Muscle of leg (tissue), 11 donors: ENCODE data around the gene TUT7. TPM values are rescaled to one million over a fixed set of nuclear protein-coding genes. Genes with fewer than 3 reads are reported as not detected.
A peak's percentile ranks its signal among the peaks of the same experiment; 100 is the strongest.

ENCODE experiments used
- DNase-seq: peaks from one replicate; pipeline ENCODE4 v3.0.0; 2013
- H3K27ac ChIP-seq: one replicate; pipeline ENCODE4 v1.5.1; 2013; ENCODE audit warnings: mild to moderate bottlenecking, low read length, control low read depth
- H3K27me3 ChIP-seq: one replicate; pipeline ENCODE4 v1.6.1; 2013; ENCODE audit warnings: low read length; ENCODE audit not compliant: control insufficient read depth, insufficient read depth
- H3K36me3 ChIP-seq: one replicate; pipeline ENCODE4 v1.6.1; 2013; ENCODE audit warnings: low read length; ENCODE audit not compliant: control insufficient read depth, insufficient read depth
- H3K4me1 ChIP-seq: one replicate; pipeline ENCODE4 v1.6.1; 2013; ENCODE audit warnings: low read length; ENCODE audit not compliant: control insufficient read depth, insufficient read depth
- H3K4me3 ChIP-seq: one replicate; pipeline ENCODE4 v1.5.1; 2013; ENCODE audit warnings: low read length, control low read depth
- H3K9me3 ChIP-seq: replicated peaks from 2 replicates; pipeline ENCODE4 v1.6.1; 2013; ENCODE audit warnings: low read depth, low read length; ENCODE audit not compliant: control insufficient read depth
- WGBS: methylation state at CpG from one replicate; pipeline ENCODE4 v1.1.5; 2013; ENCODE audit warnings: missing lambda C conversion rate; ENCODE audit not compliant: insufficient coverage; 5-methylcytosine and 5-hydroxymethylcytosine counted together
- polyA plus RNA-seq, 8 donors: library from polyadenylated mRNA; unstranded; fragments of 120-200 nt; gene quantifications; one replicate each; pipeline versions ENCODE4 v1.2.1 to v1.2.3, GENCODE V29; 2013; ENCODE audit warnings: inconsistent platforms in 1 of 8, low replicate concordance in 1 of 8; ENCODE audit not compliant: insufficient read length in 8 of 8, insufficient read depth in 1 of 8
- total RNA-seq: library from RNA; stranded (reverse); fragments of 120-200 nt; gene quantifications from one replicate; pipeline ENCODE4 v1.2.4, GENCODE V29; 2013

TUT7 gene
- total and polyA plus RNA-seq, 9 donors = 9.4 to 18.6 (median 13.9) TPM

DNA sequence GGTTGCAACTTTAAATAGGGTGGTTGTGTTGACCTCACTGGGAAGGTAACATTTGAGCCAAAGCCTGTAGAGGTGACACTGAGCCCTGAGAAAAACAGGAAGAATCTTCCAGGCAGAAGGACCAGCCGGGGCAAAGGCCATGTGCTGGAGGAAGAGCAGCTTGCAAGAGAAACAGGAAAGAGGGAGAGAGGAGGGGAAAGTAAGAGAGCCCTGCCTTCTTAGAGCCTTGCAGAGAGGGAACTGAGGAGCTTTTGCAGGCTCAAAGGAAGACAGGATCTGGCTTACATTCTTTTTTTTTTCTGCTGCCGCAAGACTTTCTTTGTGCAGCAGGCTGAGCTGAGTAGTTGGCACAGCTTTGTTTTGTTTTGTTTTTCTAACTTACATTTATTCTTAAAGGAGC, 112.1 kb downstream of the TUT7 start:
- DNase-seq = peak; percentile 25
- no peaks in the 10 kb centered on the region for H3K9me3 ChIP-seq
- 23% methylated on average over 1 of the region's 2 CpGs for WGBS
- H3K27me3 ChIP-seq = no peaks in the 10 kb centered on the region
- H3K27ac ChIP-seq = no peak overlapping the region
- no peaks in the 10 kb centered on the region for H3K36me3 ChIP-seq
- H3K4me1 ChIP-seq = no peaks in the 10 kb centered on the region
- no peak overlapping the region for H3K4me3 ChIP-seq

DNA sequence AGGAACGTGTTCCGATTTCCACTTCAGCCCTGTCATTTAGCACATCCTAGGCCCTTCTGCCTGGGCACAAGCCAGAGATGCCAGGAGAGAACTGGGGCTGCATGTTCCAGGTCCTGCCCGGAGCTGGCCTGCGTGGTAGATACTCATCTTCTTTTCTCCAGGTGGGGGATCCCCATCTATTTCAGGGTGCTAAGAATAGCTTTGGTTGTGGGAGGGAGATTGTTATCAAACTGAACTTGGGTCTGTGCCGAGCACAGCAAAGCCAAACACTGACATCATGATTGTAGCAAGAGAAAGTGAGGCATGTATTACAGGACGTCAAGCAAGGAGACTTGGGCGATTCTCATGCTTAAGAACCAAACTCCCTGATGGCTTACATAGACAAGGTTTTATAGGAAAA, 113.0 kb downstream of the TUT7 start:
- H3K36me3 ChIP-seq = no peaks in the 10 kb centered on the region
- no peak for DNase-seq
- 83% methylated on average over 3 of the region's 7 CpGs for WGBS
- H3K27ac ChIP-seq = no peak overlapping the region
- H3K27me3 ChIP-seq = no peaks in the 10 kb centered on the region
- H3K4me3 ChIP-seq = no peak overlapping the region
- H3K4me1 ChIP-seq = no peaks in the 10 kb centered on the region
- no peaks in the 10 kb centered on the region for H3K9me3 ChIP-seq

DNA sequence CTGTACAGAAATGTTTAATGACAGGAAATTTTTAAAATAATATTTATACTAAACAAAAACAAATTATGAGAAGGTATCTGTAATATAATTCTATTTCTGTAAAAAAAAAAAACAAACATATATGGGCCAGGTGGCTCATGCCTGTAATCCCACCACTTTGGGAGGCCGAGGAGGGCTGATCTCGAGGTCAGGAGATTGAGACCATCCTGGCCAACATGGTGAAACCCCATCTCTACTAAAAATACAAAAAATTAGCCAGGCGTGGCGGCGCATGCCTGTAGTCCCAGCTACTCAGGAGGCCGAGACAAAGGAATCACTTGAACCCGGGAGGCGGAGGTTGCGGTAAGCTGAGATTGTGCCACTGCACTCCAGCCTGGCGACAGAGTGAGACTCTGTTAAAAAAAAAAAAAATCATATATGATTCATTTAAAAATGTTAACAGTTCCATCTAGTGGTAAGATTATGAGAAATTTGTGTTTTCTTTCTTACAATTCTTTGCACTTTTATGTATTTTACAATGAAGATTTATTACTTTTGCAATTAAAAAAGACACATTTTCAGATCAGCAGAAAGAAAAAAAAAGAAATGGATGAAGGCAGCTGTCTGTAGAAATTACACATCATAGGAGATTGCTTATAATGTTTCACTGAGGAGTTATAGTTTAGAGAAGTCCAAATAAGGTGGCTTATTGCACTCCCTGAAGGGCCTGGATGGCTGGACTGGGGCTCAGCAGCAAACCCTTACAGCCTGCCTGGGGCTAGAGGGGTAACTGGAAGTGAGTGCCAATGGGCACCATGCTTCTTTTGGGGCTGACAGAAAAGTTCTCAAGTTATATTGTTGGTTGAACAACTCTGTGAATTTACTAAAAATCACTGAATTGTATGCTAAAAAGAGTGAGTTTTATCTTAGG, 115.1 kb downstream of the TUT7 start:
- Histone ChIP-seq H3K36me3 (no peaks in the 10 kb centered on the region), H3K27ac (no peak overlapping the region), H3K27me3 (no peaks in the 10 kb centered on the region), H3K4me3 (no peak overlapping the region), H3K9me3 (no peaks in the 10 kb centered on the region), H3K4me1 (no peaks in the 10 kb centered on the region)
- WGBS = no CpG with 5 or more reads among the region's 10 CpGs
- DNase-seq = peak; percentile 26

Other genes with a start within 250 kb of the TUT7 start
- 0.49 TPM for gene C9orf153, start 94.8 kb downstream of the TUT7 start, total RNA-seq
- gene C9orf153, start 94.8 kb downstream of the TUT7 start, polyA plus RNA-seq = under 1 TPM in 6 of 8 donors, not detected in 2; 0.10 to 0.40 (median 0.15) TPM
- 31.6 TPM for gene ISCA1, start 71.9 kb downstream of the TUT7 start, total RNA-seq
- gene ISCA1, start 71.9 kb downstream of the TUT7 start, polyA plus RNA-seq = 10 to 100 TPM; 23.1 to 31.2 (median 26.9) TPM